NCI-H187 treated with DMSO at 0.1 percent for 48 hours (cell line): ENCODE data around the gene ZNF358.

Source experiments
- DNase-seq: peaks from one replicate; lab custom pipeline; 2025; lab: John Stamatoyannopoulos, UW

Gene ZNF358

GRCh38 chr19:7559102-7559501, 43.2 kb downstream of the ZNF358 start:
- no peak for DNase-seq

GRCh38 chr19:7560255-7560654, 44.4 kb downstream of the ZNF358 start:
- no peak for DNase-seq

DNA sequence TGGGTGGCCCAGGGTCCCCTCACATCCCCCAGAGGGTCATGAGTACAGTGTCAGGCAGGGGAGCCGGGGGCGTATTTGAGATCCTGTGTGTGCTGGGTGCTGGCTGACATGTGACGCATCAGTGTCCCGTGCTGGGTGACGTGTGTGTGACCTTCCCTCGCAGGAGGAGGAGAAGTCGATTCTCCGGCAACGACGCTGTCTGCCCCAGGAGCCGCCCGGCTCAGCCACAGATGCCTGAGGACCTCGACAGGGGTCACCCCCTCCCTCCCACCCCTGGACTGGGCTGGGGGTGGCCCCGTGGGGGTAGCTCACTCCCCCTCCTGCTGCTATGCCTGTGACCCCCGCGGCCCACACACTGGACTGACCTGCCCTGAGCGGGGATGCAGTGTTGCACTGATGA, 45.4 kb downstream of the ZNF358 start:
- no peak for DNase-seq

GRCh38 chr19:7562646-7563393, 46.9 kb downstream of the ZNF358 start:
- DNase-seq = no peak

DNA sequence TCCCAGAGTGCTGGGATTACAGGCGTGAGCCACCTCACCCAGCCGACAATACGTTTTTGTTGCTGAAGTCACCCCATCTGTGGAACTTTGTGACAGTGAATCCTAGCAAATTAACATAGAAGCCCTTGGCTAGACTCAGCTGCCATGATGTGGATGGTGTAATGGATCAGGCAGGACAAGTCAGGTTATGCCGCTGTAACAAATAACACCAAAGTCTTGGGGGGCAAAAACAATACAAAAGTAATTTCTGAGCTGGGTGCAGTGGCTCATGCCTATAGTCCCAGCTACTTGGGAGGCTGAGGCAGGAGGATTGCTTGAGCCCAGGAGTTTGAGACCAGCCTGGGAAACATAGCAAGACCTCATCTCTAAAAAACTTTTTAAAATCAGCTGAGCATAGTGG, 49.0 kb downstream of the ZNF358 start:
- DNase-seq = no peak

DNA sequence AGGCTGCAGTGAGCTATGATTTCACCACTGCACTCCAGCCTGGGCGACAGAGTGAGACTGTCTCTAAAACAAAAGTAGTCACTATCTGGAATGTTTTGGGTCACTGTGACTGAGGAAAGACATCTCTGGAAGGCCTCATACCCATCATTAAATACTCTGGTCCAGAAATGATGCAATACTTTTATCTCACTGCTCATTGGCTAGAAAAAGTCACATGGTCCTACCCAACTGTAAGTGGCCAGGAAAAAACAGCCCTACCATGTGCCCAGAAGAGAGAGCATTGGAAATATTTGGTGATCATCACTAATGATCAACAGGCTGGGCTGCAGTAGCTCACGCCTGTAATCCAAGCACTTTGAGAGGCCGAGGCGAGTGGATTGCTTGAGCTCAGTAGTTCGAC, 49.4 kb downstream of the ZNF358 start:
- DNase-seq = no peak
